ENCODE measurements around the gene STAT5B. TPM values are rescaled to one million over a fixed set of nuclear protein-coding genes. Genes with fewer than 3 reads are reported as not detected.

STAT5B gene
- polyA plus RNA-seq, 3 donors, result 28.5 to 103 (median 47.9) TPM

DNA sequence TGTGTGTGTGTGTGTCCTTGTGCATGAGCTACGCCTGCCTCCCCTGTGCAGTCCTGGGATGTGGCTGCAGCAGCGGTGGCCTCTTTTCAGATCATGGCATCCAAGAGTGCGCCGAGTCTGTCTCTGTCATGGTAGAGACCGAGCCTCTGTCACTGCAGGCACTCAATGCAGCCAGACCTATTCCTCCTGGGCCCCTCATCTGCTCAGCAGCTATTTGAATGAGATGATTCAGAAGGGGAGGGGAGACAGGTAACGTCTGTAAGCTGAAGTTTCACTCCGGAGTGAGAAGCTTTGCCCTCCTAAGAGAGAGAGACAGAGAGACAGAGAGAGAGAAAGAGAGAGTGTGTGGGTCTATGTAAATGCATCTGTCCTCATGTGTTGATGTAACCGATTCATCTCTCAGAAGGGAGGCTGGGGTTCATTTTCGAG lies 34.6 kb upstream of the STAT5B start:
- peaks cover 34% of the 10 kb centered on the region for H3K4me1 Mint-ChIP-seq
- peaks cover 71 to 87% of the 10 kb centered on the region in 2 donors for H3K36me3 Mint-ChIP-seq
- peaks cover 1 to 4% (median 1%) of the 10 kb centered on the region in 3 donors for H3K27me3 Mint-ChIP-seq (ENCODE audit: low read depth in 3 of 3)
- H3K27ac ChIP-seq (ENCODE audit: low read depth in 1 of 2, low read length in 2 of 2), result peak overlapping the region; percentile 31 to 64
- H3K79me2 ChIP-seq (ENCODE audit: insufficient read depth, low read length), result no peaks in the 10 kb centered on the region
- no peaks in the 10 kb centered on the region for H3K27me3 ChIP-seq (ENCODE audit: control insufficient read depth in 2 of 2, insufficient read depth in 2 of 2, low read length in 2 of 2)
- 76% methylated on average over 8 of the region's 9 CpGs for WGBS (ENCODE audit: insufficient coverage)
- H4K20me1 ChIP-seq (ENCODE audit: insufficient read depth, low read length), result peaks cover 95% of the 10 kb centered on the region
- TF ChIP-seq, protein P1, sequence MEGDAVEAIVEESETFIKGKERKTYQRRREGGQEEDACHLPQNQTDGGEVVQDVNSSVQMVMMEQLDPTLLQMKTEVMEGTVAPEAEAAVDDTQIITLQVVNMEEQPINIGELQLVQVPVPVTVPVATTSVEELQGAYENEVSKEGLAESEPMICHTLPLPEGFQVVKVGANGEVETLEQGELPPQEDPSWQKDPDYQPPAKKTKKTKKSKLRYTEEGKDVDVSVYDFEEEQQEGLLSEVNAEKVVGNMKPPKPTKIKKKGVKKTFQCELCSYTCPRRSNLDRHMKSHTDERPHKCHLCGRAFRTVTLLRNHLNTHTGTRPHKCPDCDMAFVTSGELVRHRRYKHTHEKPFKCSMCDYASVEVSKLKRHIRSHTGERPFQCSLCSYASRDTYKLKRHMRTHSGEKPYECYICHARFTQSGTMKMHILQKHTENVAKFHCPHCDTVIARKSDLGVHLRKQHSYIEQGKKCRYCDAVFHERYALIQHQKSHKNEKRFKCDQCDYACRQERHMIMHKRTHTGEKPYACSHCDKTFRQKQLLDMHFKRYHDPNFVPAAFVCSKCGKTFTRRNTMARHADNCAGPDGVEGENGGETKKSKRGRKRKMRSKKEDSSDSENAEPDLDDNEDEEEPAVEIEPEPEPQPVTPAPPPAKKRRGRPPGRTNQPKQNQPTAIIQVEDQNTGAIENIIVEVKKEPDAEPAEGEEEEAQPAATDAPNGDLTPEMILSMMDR (IDR thresholded peaks at IDR 0.05), result no peak
- H2AFZ ChIP-seq (ENCODE audit: insufficient read depth, low read depth, low read length, poor library complexity, severe bottlenecking), result no peak overlapping the region
- H3K4me1 ChIP-seq (ENCODE audit: control insufficient read depth in 1 of 2, insufficient read depth in 2 of 2, low read length in 2 of 2), result peaks cover 30 to 39% of the 10 kb centered on the region in 2 donors
- DNase-seq, result no peak
- peaks cover 0 to 3% (median 0%) of the 10 kb centered on the region in 7 donors for H3K9me3 Mint-ChIP-seq
- H3K4me3 Mint-ChIP-seq, result no peak overlapping the region
- no peak overlapping the region for H3K4me3 ChIP-seq (replicated peaks in 1 of 3; ENCODE audit: low read depth in 2 of 3, low read length in 3 of 3)
- intact Hi-C loops (cut with micrococcal nuclease), result no loop called here
- peak overlapping the region in 6 of 7 donors; percentile 36 to 86 (median 64) for H3K27ac Mint-ChIP-seq
- no peaks in the 10 kb centered on the region for H3K9me3 ChIP-seq (replicated peaks in 1 of 2; ENCODE audit: control insufficient read depth in 1 of 2, insufficient read depth in 1 of 2, low read length in 2 of 2)
- no peak overlapping the region for H3K9ac ChIP-seq (ENCODE audit: insufficient read depth, low read length, poor library complexity, severe bottlenecking)
- no peak overlapping the region for H3K4me2 ChIP-seq (replicated peaks; ENCODE audit: extremely low read depth, low read length, poor library complexity, severe bottlenecking)
- H3K36me3 ChIP-seq (replicated peaks in 1 of 2; ENCODE audit: control insufficient read depth in 1 of 2, insufficient read depth in 2 of 2, low read length in 2 of 2), result peaks cover 73 to 83% of the 10 kb centered on the region in 2 donors

DNA sequence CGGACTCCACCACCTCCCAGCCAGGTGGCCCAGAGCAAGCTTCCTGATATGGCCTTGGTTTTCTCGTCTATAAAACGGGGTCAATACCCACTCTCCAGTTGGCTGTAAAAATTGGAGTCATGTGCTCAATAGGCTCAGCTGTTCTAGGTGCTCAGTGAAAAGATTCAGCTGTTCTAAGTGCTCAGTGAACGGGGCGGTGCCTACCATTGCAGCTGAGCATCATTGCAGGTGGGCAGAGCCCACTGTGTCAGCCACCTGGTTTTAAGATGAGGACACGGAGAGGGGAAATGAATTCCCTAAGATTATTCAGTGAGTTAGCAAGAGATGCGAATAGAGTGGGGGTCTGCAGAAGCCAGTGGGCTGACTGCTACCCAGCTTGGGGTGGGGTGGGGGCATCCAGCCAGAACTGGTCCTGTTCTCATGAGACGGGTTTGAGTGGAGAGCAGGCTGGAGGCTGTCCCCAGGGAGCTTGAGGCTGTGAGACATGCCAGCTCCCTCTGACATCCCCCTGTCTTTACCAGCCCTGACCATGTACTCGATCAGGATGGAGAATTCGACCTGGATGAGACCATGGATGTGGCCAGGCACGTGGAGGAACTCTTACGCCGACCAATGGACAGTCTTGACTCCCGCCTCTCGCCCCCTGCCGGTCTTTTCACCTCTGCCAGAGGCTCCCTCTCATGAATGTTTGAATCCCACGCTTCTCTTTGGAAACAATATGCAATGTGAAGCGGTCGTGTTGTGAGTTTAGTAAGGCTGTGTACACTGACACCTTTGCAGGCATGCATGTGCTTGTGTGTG lies 34.0 kb upstream of the STAT5B start:
- Histone ChIP-seq H3K9me3 (replicated peaks in 1 of 2; ENCODE audit: control insufficient read depth in 1 of 2, insufficient read depth in 1 of 2, low read length in 2 of 2) (no peaks in the 10 kb centered on the region), H4K20me1 (ENCODE audit: insufficient read depth, low read length) (peaks cover 93% of the 10 kb centered on the region), H3K27ac (ENCODE audit: low read depth in 1 of 2, low read length in 2 of 2) (peak overlapping the region in 1 of 2 donors; percentile 64), H3K27me3 (ENCODE audit: control insufficient read depth in 2 of 2, insufficient read depth in 2 of 2, low read length in 2 of 2) (no peaks in the 10 kb centered on the region), H2AFZ (ENCODE audit: insufficient read depth, low read depth, low read length, poor library complexity, severe bottlenecking) (no peak overlapping the region), H3K36me3 (replicated peaks in 1 of 2; ENCODE audit: control insufficient read depth in 1 of 2, insufficient read depth in 2 of 2, low read length in 2 of 2) (peaks cover 71 to 82% of the 10 kb centered on the region in 2 donors), H3K9ac (ENCODE audit: insufficient read depth, low read length, poor library complexity, severe bottlenecking) (no peak overlapping the region), H3K4me3 (replicated peaks in 1 of 3; ENCODE audit: low read depth in 2 of 3, low read length in 3 of 3) (no peak overlapping the region), H3K4me1 (ENCODE audit: control insufficient read depth in 1 of 2, insufficient read depth in 2 of 2, low read length in 2 of 2) (peaks cover 24 to 34% of the 10 kb centered on the region in 2 donors), H3K4me2 (replicated peaks; ENCODE audit: extremely low read depth, low read length, poor library complexity, severe bottlenecking) (no peak overlapping the region), H3K79me2 (ENCODE audit: insufficient read depth, low read length) (no peaks in the 10 kb centered on the region)
- Mint-ChIP-seq H3K27ac (peak overlapping the region in 5 of 7 donors; percentile 27 to 86 (median 46)), H3K4me1 (peaks cover 28% of the 10 kb centered on the region), H3K36me3 (peaks cover 67 to 86% of the 10 kb centered on the region in 2 donors), H3K27me3 (ENCODE audit: low read depth in 3 of 3) (peaks cover 1 to 4% (median 1%) of the 10 kb centered on the region in 3 donors), H3K9me3 (peaks cover 0 to 3% (median 0%) of the 10 kb centered on the region in 7 donors), H3K4me3 (no peak overlapping the region)
- TF ChIP-seq, protein P1 (IDR thresholded peaks at IDR 0.05), result no peak
- no peak for DNase-seq
- intact Hi-C loops (cut with micrococcal nuclease), result no loop called here
- 90% methylated on average over 11 of the region's 19 CpGs for WGBS (ENCODE audit: insufficient coverage)
